Measurements from ENCODE around the gene CEP112. TPM values are rescaled to one million over a fixed set of nuclear protein-coding genes. Genes with fewer than 3 reads are reported as not detected.
"Not testable (repeated sequence)": the region's sequence is repeated elsewhere in the genome, so short reads cannot be mapped to it uniquely, and the experiment has no call there.

The CEP112 gene
- polyA plus RNA-seq, 1 donor (not counting 4 experiments of a cell fraction or from before 2014, with no cell fraction given): 2.6 TPM

GRCh38 chr17:65811043-65811442 is 380.9 kb downstream of the CEP112 start:
- no peak for TF ChIP-seq CTCF (optimal IDR thresholded peaks at IDR 0.05 in 1 of 3, IDR thresholded peaks at IDR 0.05 in 1 of 3, conservative IDR thresholded peaks at IDR 0.05 in 1 of 3; ENCODE audit: extremely low read depth in 1 of 3, insufficient read depth in 2 of 3, low read length in 3 of 3)
- TF ChIP-seq EZH2 (IDR thresholded peaks at IDR 0.05; ENCODE audit: low read length): no peak
- Histone ChIP-seq H3K4me3 (ENCODE audit: control insufficient read depth in 2 of 3, extremely low read depth in 1 of 3, insufficient read depth in 2 of 3, low read depth in 1 of 3, low read length in 3 of 3) (no peak overlapping the region), H3K9ac (ENCODE audit: control insufficient read depth, extremely low read depth, insufficient read depth, low read length) (no peak overlapping the region), H3K79me2 (ENCODE audit: control insufficient read depth, insufficient read depth, low read length) (no peaks in the 10 kb centered on the region), H3K9me1 (ENCODE audit: control insufficient read depth, extremely low read depth, insufficient read depth, low read length) (no peaks in the 10 kb centered on the region), H3K9me3 (ENCODE audit: control insufficient read depth, low read depth, low read length) (no peaks in the 10 kb centered on the region), H3K27ac (ENCODE audit: control insufficient read depth, insufficient read depth, low read length) (no peak overlapping the region), H3K4me1 (ENCODE audit: control insufficient read depth, extremely low read depth, insufficient read depth, low read length) (peaks cover 8% of the 10 kb centered on the region), H3K36me3 (ENCODE audit: control insufficient read depth in 2 of 2, extremely low read depth in 1 of 2, insufficient read depth in 2 of 2, low read length in 2 of 2) (no peaks in the 10 kb centered on the region), H3K27me3 (ENCODE audit: control insufficient read depth, extremely low read depth, insufficient read depth, low read length) (no peaks in the 10 kb centered on the region), H2AFZ (ENCODE audit: control insufficient read depth, low read length) (no peak overlapping the region), H3K4me2 (ENCODE audit: control insufficient read depth, extremely low read depth, insufficient read depth, low read depth, low read length) (no peak overlapping the region), H4K20me1 (ENCODE audit: control insufficient read depth, extremely low read depth, insufficient read depth, low read length) (no peaks in the 10 kb centered on the region)
- dilution Hi-C loops (cut with MboI; ENCODE audit: extremely low pct_ligation_motif_present, low sequenced_read_pairs): no loop called here
- no peak for FAIRE-seq
- DNase-seq (ENCODE audit: low read depth, low spot score): no peak

DNA sequence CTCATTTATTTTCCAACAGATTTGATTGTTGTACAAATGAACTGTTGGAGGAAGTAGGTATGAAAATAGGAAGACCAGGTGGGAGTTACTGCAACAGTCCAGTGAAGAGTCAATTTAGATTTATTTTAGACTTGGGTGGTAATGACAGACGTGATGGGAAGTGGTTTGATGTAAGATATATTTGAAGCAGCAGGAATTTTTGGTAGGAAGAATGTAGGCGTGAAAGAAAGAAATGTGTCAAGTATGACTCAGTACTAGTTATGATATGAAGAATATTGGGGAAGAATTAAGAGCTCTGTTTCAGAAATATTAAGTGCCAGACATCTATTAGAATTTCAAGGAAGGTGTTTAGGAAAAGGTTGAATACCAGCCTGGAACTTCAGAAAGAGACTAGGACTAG is 382.6 kb downstream of the CEP112 start:
- DNase-seq (ENCODE audit: low read depth, low spot score): no peak
- TF ChIP-seq CTCF (optimal IDR thresholded peaks at IDR 0.05 in 1 of 3, IDR thresholded peaks at IDR 0.05 in 1 of 3, conservative IDR thresholded peaks at IDR 0.05 in 1 of 3; ENCODE audit: extremely low read depth in 1 of 3, insufficient read depth in 2 of 3, low read length in 3 of 3) (no peak), EZH2 (IDR thresholded peaks at IDR 0.05; ENCODE audit: low read length) (no peak)
- dilution Hi-C loops (cut with MboI; ENCODE audit: extremely low pct_ligation_motif_present, low sequenced_read_pairs): no loop called here
- no peak overlapping the region for H3K4me3 ChIP-seq (ENCODE audit: control insufficient read depth in 2 of 3, extremely low read depth in 1 of 3, insufficient read depth in 2 of 3, low read depth in 1 of 3, low read length in 3 of 3)
- peaks cover 8% of the 10 kb centered on the region for H3K4me1 ChIP-seq (ENCODE audit: control insufficient read depth, extremely low read depth, insufficient read depth, low read length)
- no peak overlapping the region for H3K9ac ChIP-seq (ENCODE audit: control insufficient read depth, extremely low read depth, insufficient read depth, low read length)
- H3K27ac ChIP-seq (ENCODE audit: control insufficient read depth, insufficient read depth, low read length): no peak overlapping the region
- no peak overlapping the region for H3K4me2 ChIP-seq (ENCODE audit: control insufficient read depth, extremely low read depth, insufficient read depth, low read depth, low read length)
- H3K9me3 ChIP-seq (ENCODE audit: control insufficient read depth, low read depth, low read length): no peaks in the 10 kb centered on the region
- H3K9me1 ChIP-seq (ENCODE audit: control insufficient read depth, extremely low read depth, insufficient read depth, low read length): no peaks in the 10 kb centered on the region
- no peak for FAIRE-seq
- no peaks in the 10 kb centered on the region for H3K36me3 ChIP-seq (ENCODE audit: control insufficient read depth in 2 of 2, extremely low read depth in 1 of 2, insufficient read depth in 2 of 2, low read length in 2 of 2)
- H3K27me3 ChIP-seq (ENCODE audit: control insufficient read depth, extremely low read depth, insufficient read depth, low read length): no peaks in the 10 kb centered on the region
- no peaks in the 10 kb centered on the region for H3K79me2 ChIP-seq (ENCODE audit: control insufficient read depth, insufficient read depth, low read length)
- no peak overlapping the region for H2AFZ ChIP-seq (ENCODE audit: control insufficient read depth, low read length)
- no peaks in the 10 kb centered on the region for H4K20me1 ChIP-seq (ENCODE audit: control insufficient read depth, extremely low read depth, insufficient read depth, low read length)

DNA sequence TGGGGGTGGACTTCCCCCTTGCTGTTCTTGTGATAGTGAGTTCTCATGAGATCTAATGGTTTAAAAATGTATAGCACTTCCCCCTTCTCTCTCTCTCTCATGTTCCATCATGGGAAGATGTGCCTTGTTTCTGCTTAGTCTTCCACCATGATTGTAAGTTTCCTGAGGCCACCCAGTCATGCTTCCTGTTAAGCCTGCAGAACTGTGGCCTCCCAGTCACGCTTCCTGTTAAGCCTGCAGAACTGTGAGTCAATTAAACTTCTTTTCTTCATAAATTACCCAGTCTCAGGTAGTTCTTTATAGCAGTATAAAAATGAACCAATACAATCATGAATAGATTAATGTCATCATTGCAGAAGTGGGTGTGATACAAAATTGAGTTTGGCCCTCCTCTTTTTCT is 383.4 kb downstream of the CEP112 start:
- H3K79me2 ChIP-seq (ENCODE audit: control insufficient read depth, insufficient read depth, low read length); DNase-seq (ENCODE audit: low read depth, low spot score); H3K4me3 ChIP-seq (ENCODE audit: control insufficient read depth in 2 of 3, extremely low read depth in 1 of 3, insufficient read depth in 2 of 3, low read depth in 1 of 3, low read length in 3 of 3); H4K20me1 ChIP-seq (ENCODE audit: control insufficient read depth, extremely low read depth, insufficient read depth, low read length); H3K9me1 ChIP-seq (ENCODE audit: control insufficient read depth, extremely low read depth, insufficient read depth, low read length); H3K27me3 ChIP-seq (ENCODE audit: control insufficient read depth, extremely low read depth, insufficient read depth, low read length); H2AFZ ChIP-seq (ENCODE audit: control insufficient read depth, low read length); H3K4me2 ChIP-seq (ENCODE audit: control insufficient read depth, extremely low read depth, insufficient read depth, low read depth, low read length); H3K9ac ChIP-seq (ENCODE audit: control insufficient read depth, extremely low read depth, insufficient read depth, low read length); H3K36me3 ChIP-seq (ENCODE audit: control insufficient read depth in 2 of 2, extremely low read depth in 1 of 2, insufficient read depth in 2 of 2, low read length in 2 of 2); H3K9me3 ChIP-seq (ENCODE audit: control insufficient read depth, low read depth, low read length); FAIRE-seq; H3K27ac ChIP-seq (ENCODE audit: control insufficient read depth, insufficient read depth, low read length); H3K4me1 ChIP-seq (ENCODE audit: control insufficient read depth, extremely low read depth, insufficient read depth, low read length); dilution Hi-C loops (cut with MboI; ENCODE audit: extremely low pct_ligation_motif_present, low sequenced_read_pairs): not testable (repeated sequence)

Data from keratinocyte (primary cell).